A673 (cell line): ENCODE measurements around the gene KLKB1. TPM values are rescaled to one million over a fixed set of nuclear protein-coding genes. Genes with fewer than 3 reads are reported as not detected.

Experiments
- BruUV-seq: library from RNA; stranded (reverse); fragments of 400-500 nt; replicated peaks from 2 replicates; lab custom pipeline; 2021; lab: Mats Ljungman, UMichigan
- CTCF ChIA-PET: fragments of 300-600 bp; sonication (Branson Sonifier 250); formaldehyde crosslinking; loops from one replicate; lab custom pipeline; 2022; ENCODE audit warnings: antibody characterized with exemption; lab: Charles Lee
- POLR2A ChIA-PET: fragments of 300-600 bp; sonication (Branson Sonifier 250); formaldehyde crosslinking; loops from one replicate; lab custom pipeline; 2022; ENCODE audit warnings: antibody characterized with exemption; ENCODE audit not compliant: low non-redundant PET; lab: Charles Lee
- DNase-seq: peaks from one replicate; pipeline ENCODE4 v3.0.0-alpha.2; 2015; ENCODE audit warnings: low spot score
- H3K27ac ChIP-seq: fragments of 200-600 bp; sonication (generic); 2 replicates; pipeline ENCODE4 v1.5.1; 2016; ENCODE audit warnings: mixed run types, low read depth, mild to moderate bottlenecking, mixed read lengths, antibody characterized with exemption, low read length; ENCODE audit not compliant: poor library complexity, severe bottlenecking
- H3K27me3 ChIP-seq: fragments of 200-600 bp; sonication (generic); replicated peaks from 2 replicates; pipeline ENCODE4 v1.6.1; 2017; ENCODE audit warnings: mixed run types, low read depth, mild to moderate bottlenecking, mixed read lengths, antibody characterized with exemption, low read length; ENCODE audit not compliant: insufficient read depth, poor library complexity
- H3K36me3 ChIP-seq: fragments of 200-600 bp; sonication (generic); 2 replicates; pipeline ENCODE4 v1.6.1; 2016; ENCODE audit warnings: mixed run types, mild to moderate bottlenecking, mixed read lengths, antibody characterized with exemption, low read length; ENCODE audit not compliant: insufficient read depth, poor library complexity, severe bottlenecking
- H3K4me1 ChIP-seq: fragments of 200-600 bp; sonication (generic); 2 replicates; pipeline ENCODE4 v1.6.1; 2017; ENCODE audit warnings: mixed run types, mild to moderate bottlenecking, mixed read lengths, antibody characterized with exemption, low read length; ENCODE audit not compliant: insufficient read depth, poor library complexity, severe bottlenecking
- H3K4me3 ChIP-seq: fragments of 200-600 bp; sonication (generic); 2 replicates; pipeline ENCODE4 v1.5.1; 2016; ENCODE audit warnings: low read depth, mixed run types, mild to moderate bottlenecking, mixed read lengths, low read length; ENCODE audit not compliant: poor library complexity, severe bottlenecking
- H3K9me3 ChIP-seq: fragments of 200-600 bp; sonication (generic); 2 replicates; pipeline ENCODE4 v1.6.1; 2016; ENCODE audit warnings: mixed run types, low read depth, mild to moderate bottlenecking, mixed read lengths, antibody characterized with exemption, low read length; ENCODE audit not compliant: poor library complexity, severe bottlenecking
- EZH2 ChIP-seq: fragments of 200-600 bp; sonication (generic); IDR thresholded peaks from 2 replicates; pipeline ENCODE4 v1.6.1; 2017; ENCODE audit warnings: borderline replicate concordance, low read depth, mild to moderate bottlenecking, mixed read lengths, antibody characterized with exemption, low read length; ENCODE audit not compliant: poor library complexity, severe bottlenecking
- intact Hi-C: fragments of 100-400 bp; cut with micrococcal nuclease; formaldehyde crosslinking; loops from one replicate; pipeline ENCODE4 v1.10.0; 2022; ENCODE audit not compliant: unreplicated experiment
- total RNA-seq: library from RNA; stranded (reverse); gene quantifications from 2 replicates; pipeline ENCODE4 v1.2.3, GENCODE V29; 2021
- TF ChIP-seq, protein P1 (sequence below): fragments of 300-800, 200-600 bp; sonication (generic); conservative IDR thresholded peaks from 2 replicates; pipeline ENCODE4 v1.5.1; 2017; ENCODE audit warnings: low read depth, mild to moderate bottlenecking, antibody characterized with exemption, low read length, moderate library complexity, mixed read lengths

Gene KLKB1
- total RNA-seq, 1 experiment from 2014 or later = not detected

DNA sequence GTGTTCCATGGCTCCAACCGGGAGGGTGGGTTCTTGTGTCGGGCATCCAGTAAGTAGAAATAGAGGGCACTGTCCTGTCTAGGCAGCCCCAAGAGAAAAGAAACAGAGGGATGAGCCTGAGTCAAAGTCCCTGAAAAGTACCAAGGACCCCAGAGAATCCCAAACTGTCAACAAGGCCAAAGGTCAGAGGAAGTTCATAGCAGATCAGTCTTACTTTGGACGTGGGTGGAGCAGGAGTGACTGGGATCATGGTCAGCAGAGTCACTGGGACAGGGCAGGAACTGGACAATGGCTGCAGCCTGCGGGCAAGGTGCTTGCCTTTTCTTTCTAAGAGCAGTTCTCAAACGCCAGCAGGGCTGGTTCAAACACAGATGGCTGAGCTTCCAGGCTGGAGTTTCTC, 56.0 kb downstream of the KLKB1 start:
- Histone ChIP-seq H3K9me3 (no peaks in the 10 kb centered on the region), H3K4me3 (no peak overlapping the region), H3K4me1 (no peaks in the 10 kb centered on the region), H3K27ac (no peak overlapping the region), H3K27me3 (no peaks in the 10 kb centered on the region), H3K36me3 (no peaks in the 10 kb centered on the region)
- intact Hi-C loops = no loop called here
- POLR2A ChIA-PET = no interaction called here
- BruUV-seq = no TSS peak
- CTCF ChIA-PET = no interaction called here
- no peak for TF ChIP-seq EZH2
- TF ChIP-seq, protein P1, sequence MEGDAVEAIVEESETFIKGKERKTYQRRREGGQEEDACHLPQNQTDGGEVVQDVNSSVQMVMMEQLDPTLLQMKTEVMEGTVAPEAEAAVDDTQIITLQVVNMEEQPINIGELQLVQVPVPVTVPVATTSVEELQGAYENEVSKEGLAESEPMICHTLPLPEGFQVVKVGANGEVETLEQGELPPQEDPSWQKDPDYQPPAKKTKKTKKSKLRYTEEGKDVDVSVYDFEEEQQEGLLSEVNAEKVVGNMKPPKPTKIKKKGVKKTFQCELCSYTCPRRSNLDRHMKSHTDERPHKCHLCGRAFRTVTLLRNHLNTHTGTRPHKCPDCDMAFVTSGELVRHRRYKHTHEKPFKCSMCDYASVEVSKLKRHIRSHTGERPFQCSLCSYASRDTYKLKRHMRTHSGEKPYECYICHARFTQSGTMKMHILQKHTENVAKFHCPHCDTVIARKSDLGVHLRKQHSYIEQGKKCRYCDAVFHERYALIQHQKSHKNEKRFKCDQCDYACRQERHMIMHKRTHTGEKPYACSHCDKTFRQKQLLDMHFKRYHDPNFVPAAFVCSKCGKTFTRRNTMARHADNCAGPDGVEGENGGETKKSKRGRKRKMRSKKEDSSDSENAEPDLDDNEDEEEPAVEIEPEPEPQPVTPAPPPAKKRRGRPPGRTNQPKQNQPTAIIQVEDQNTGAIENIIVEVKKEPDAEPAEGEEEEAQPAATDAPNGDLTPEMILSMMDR = no peak
- no peak for DNase-seq

DNA sequence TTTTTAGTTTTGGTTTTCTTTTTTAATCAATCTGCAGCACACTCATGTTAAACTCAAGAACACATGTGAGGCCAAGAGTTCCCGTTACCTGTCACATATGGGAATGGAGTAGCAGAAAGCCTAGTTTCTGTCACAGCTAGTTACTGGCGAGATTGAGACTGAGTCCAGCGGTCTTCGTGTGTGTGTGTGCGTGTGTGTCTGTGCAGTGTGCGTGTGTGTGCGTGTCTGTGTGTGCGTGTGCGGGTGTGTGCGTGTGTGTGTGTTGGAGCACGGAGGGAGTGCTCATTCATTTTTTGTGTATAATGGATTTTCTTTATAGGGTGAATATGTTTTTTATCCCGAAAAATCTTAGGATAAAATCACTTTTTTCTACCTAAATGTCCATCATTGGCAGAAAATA, 57.8 kb downstream of the KLKB1 start:
- no peak overlapping the region for H3K4me3 ChIP-seq
- BruUV-seq = no TSS peak
- H3K4me1 ChIP-seq = no peaks in the 10 kb centered on the region
- H3K27ac ChIP-seq = no peak overlapping the region
- TF ChIP-seq, protein P1 = no peak
- ChIA-PET POLR2A (no interaction called here), CTCF (no interaction called here)
- intact Hi-C loops = no loop called here
- no peak for DNase-seq
- H3K9me3 ChIP-seq = no peaks in the 10 kb centered on the region
- no peaks in the 10 kb centered on the region for H3K27me3 ChIP-seq
- no peaks in the 10 kb centered on the region for H3K36me3 ChIP-seq

DNA sequence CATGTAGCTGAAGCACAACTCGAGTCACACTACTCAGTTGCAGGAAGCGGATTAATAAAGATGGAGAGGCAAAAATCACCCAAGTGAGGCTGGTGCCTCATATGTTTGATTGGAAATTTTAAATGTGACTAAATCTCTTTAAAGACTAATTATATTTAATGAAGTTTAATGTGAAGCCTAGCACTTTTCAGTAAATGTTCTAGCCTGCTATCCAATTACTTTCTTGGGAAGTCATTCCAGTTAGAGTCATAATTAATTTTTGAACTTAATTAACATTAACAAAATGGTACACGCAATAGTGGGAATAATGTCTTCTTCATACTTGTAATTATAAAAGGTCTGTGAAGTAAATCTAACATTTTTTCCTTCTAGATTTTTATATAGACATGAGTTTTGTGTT, 59.3 kb downstream of the KLKB1 start:
- BruUV-seq = no TSS peak
- Histone ChIP-seq H3K4me1 (no peaks in the 10 kb centered on the region), H3K9me3 (no peaks in the 10 kb centered on the region), H3K4me3 (no peak overlapping the region), H3K27ac (no peak overlapping the region), H3K36me3 (no peaks in the 10 kb centered on the region), H3K27me3 (no peaks in the 10 kb centered on the region)
- ChIA-PET CTCF (no interaction called here), POLR2A (no interaction called here)
- intact Hi-C loops = no loop called here
- no peak for TF ChIP-seq EZH2
- TF ChIP-seq, protein P1 = no peak
- DNase-seq = no peak
